Activated CD8-positive, alpha-beta memory T cell treated with anti-CD3 and anti-CD28 coated beads, Interleukin-2, amount 50 U/mL, for 1 hour (primary cell): ENCODE data around the gene CDK18.

Source experiments
- DNase-seq: peaks from one replicate; pipeline ENCODE4 v3.0.0-alpha.2; 2020; ENCODE audit errors: extremely low read depth

The CDK18 gene

GRCh38 chr1:205569411-205570172, 65.1 kb downstream of the CDK18 start:
- DNase-seq: no peak

- DNase-seq: no peak
Measured at GRCh38 chr1:205570173-205570501, 65.7 kb downstream of the CDK18 start.

- no peak for DNase-seq
Measured at GRCh38 chr1:205570796-205571537, 66.5 kb downstream of the CDK18 start.

GRCh38 chr1:205571747-205572146, 67.3 kb downstream of the CDK18 start:
- no peak for DNase-seq

GRCh38 chr1:205572421-205572820, 68.0 kb downstream of the CDK18 start:
- no peak for DNase-seq

DNA sequence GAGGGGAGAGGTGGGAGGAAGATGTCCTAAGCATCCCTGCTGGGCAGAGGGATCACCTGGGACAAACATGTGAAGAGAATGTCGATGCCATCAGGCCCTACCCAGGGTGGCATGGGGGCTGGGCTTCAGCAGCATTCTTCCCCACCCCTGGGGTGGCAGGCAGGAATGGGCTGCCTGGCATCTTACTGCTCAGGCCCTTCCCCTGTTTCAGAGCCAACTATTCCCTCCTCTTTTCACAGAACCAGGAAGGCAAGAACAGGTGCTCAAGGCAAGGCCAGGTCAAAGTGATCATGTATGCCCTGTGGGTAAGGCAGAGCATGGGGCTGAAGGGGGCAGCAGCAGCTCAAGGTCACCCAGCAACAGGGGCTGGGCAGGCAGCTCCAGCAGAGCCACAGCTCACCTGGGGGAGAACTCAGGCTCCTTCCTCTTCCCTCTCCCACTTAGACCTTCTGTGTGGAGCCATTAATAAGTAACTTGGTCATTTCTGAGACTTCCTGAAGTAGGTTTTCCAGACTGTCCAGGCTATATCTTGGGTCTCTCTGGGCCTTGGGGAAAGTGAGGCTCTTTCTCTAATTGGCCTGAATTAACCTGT, 70.9 kb downstream of the CDK18 start:
- no peak for DNase-seq

DNA sequence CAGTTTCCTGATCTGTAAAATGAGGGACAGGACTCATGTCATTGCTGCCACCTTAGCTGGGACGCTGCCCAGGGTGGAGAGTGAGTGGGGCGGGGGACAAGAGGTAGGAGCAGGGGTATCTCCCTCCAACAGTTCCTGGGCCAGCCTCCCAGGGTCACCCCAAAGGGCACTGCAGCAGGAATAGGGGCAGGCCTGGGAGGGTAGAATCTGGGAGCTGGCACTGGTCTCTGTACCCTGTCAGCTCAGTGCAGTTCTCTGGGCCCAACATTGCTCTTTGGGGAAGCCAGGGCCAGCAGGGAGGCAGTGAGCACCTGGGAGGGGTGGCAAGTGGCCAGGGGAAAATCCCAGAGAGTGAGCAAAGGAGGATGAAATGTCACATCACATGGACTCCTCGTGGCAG, 71.5 kb downstream of the CDK18 start:
- DNase-seq: no peak

GRCh38 chr1:205576805-205577761, 72.6 kb downstream of the CDK18 start:
- no peak for DNase-seq

DNA sequence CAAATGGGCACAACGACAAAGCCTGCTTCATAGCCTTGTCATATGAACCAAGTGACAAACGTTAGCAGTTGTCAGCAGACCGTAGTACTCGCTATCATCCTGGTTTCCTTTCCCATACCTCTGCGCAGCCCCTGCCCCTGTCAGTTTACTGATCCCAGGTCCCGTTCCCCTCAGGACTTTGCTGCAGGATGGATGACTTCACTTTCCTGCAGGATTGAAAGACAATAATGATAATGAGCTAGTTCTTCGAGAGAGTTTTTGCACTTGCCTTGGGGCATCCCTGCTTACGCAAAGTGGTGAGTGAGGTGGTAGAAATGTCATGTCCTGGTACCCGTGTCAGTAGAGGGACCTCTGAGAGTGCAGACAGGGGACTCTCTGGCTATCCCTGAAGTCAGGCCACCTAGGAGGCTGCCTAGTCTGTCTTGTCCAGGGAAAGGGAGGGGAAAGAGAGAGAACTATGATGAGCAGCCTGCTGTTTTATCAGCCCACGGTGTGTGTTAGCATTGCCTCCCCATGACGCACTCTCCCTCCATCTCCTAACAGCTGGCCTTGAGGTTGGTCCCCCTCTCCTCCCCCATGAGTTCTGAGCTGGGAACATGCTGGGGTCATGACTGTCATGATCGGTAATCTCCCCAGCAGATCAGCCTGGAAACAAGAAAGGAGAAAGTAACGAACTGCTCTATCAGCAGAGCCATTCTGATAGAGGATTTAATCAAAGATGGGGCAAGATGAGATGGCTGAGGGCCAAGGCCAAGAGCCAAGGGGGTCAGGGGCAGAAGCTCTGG, 73.6 kb downstream of the CDK18 start:
- no peak for DNase-seq

- DNase-seq: no peak
Measured at GRCh38 chr1:205578780-205579571, 74.5 kb downstream of the CDK18 start.

DNA sequence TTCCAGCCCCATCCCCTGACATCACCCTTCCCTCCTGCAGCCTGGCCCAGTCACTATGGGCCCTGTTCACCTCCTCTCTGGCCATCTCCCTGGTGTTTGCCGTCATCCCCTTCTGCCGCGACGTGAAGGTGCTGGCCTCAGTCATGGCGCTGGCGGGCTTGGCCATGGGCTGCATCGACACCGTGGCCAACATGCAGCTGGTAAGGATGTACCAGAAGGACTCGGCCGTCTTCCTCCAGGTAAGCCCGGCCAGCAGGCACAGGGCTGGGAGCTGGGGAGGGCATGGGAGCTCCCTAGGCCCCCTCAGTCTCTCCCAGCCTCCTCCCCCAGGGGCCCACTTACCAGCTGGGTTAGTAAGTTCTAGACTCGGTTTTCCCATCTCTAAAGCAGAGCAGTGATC, 75.2 kb downstream of the CDK18 start:
- no peak for DNase-seq

DNA sequence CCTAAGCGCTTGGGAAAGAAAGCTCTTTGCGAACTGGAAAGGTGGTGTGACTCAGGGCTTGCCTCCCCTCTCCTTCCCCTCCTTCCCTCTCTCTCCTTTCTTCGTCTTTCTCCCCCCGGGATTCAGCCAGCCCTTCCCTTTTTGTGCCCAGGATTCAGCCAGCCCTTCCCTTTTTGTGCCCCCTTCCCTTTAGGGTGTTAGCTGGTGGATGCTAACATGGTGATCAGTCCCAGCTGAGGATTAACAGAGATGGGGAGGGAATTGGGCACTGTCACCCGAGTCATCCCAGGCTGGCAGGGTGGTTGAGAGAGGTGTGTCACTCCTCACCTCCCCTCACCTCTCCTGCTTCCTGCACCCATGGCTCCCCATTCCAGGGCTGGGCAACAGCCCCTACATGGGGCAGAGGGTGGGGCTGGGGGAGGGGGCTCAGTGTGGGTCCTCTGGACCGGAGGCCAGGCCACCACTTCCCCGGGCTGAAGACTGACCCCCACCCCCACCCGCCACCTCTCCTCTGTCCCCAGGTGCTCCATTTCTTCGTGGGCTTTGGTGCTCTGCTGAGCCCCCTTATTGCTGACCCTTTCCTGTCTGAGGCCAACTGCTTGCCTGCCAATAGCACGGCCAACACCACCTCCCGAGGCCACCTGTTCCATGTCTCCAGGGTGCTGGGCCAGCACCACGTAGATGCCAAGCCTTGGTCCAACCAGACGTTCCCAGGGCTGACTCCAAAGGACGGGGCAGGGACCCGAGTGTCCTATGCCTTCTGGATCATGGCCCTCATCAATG, 75.9 kb downstream of the CDK18 start:
- DNase-seq: no peak

DNA sequence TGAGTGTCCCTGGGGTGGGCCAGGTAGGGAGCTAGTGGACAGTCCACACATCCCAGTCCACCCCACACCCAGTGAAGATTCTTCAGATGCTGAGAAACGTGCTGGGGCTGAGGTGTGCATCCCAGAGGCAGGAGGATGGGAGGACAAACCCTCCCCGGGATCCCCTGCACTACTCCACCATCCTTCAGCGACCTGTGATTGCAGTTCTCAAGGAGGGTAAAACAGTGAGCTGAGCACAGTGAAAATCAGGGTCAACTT, 76.4 kb downstream of the CDK18 start:
- DNase-seq: no peak

DNA sequence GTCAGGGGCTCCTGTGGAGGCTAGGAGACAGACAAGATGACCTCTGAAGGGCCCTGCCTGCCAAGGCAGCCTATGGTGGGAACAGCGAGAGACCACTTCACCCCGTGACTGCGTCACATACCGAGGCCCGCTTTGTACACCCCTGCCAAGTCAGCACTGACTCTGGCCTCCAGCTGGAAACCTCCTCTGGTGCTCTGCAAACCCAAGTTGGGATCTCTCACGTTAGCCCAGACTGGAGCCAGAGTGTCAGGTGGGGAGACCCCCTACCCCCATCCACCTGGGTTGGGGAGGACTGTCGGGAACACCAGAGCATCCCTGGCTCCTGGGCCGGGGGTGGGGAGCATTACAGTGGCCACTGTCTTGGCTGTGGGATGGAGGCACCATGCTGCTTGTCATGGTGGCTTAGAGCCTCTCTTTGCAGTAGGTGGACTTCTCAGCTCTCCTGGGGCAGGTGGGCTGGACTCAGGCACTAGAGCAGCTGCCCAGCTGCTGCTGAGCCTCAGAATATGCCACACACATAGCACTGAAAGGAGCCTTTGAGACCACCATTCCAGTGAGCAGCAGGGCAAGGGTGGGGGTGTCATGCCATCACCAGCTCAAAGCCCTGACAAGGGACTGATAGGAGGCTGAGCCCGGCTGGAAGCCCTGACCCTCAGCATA, 77.0 kb downstream of the CDK18 start:
- no peak for DNase-seq

- DNase-seq: no peak
Measured at GRCh38 chr1:205582046-205582445, 77.6 kb downstream of the CDK18 start.
